Neural crest cell (in vitro differentiated cells): Measurements from ENCODE around the gene CKB. TPM values are rescaled to one million over a fixed set of nuclear protein-coding genes. Genes with fewer than 3 reads are reported as not detected.

Experiments used
- DNase-seq: peaks from one replicate; pipeline ENCODE4 v3.0.0; 2021; ENCODE audit warnings: low read depth, mixed read lengths, low spot score
- H3K27ac Mint-ChIP-seq: one replicate; pipeline ENCODE4 v1.8.0; 2021; ENCODE audit warnings: mild to moderate bottlenecking, mixed read lengths; ENCODE audit not compliant: unreplicated experiment
- H3K27me3 Mint-ChIP-seq: 2 replicates; pipeline ENCODE4 v1.8.0; 2021; ENCODE audit warnings: low read depth, mild to moderate bottlenecking, mixed read lengths
- H3K36me3 Mint-ChIP-seq: 2 replicates; pipeline ENCODE4 v1.8.0; 2021; ENCODE audit warnings: low read depth, mild to moderate bottlenecking, mixed read lengths
- H3K4me1 Mint-ChIP-seq: 2 replicates; pipeline ENCODE4 v1.8.0; 2021; ENCODE audit warnings: mixed read lengths
- H3K4me3 Mint-ChIP-seq: one replicate; pipeline ENCODE4 v1.8.0; 2021; ENCODE audit warnings: mild to moderate bottlenecking, mixed read lengths
- H3K9me3 Mint-ChIP-seq: 2 replicates; pipeline ENCODE4 v1.8.0; 2021; ENCODE audit warnings: mixed read lengths
- total RNA-seq: library from RNA; stranded (reverse); gene quantifications from 2 replicates; pipeline ENCODE4 v1.2.1, GENCODE V29; 2021
- TF ChIP-seq, protein P1 (sequence below): fragments of 200-600 bp; sonication (generic); conservative IDR thresholded peaks from 2 replicates; pipeline ENCODE4 v1.5.0; 2021; ENCODE audit warnings: antibody characterized with exemption, mild to moderate bottlenecking

CKB gene
- total RNA-seq, 1 donor from 2014 or later, result 996 TPM

DNA sequence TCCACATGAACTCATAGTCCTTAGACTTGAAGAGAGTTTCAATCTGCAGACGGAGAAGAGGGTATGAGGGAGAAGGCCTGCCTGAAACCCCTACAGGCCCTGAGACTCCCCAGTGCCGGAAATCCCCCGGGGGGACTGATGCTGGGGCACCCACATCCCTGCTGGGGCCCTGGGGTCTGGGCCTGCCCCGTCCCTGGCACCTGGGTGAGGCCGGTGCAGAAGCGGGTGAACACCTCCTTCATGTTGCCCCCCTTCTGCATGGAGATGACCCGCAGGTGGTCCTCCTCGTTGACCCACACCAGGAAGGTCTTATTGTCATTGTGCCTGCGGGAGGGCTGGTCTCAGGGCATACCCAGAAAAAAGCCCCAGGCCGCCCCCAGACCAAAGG, 2.4 kb downstream of the CKB start:
- Mint-ChIP-seq H3K4me1 (peaks cover 30% of the 10 kb centered on the region), H3K27ac (no peak overlapping the region), H3K4me3 (peak overlapping the region; percentile 91), H3K36me3 (peaks cover 8% of the 10 kb centered on the region), H3K27me3 (peaks cover 36% of the 10 kb centered on the region), H3K9me3 (no peaks in the 10 kb centered on the region)
- TF ChIP-seq, protein P1, sequence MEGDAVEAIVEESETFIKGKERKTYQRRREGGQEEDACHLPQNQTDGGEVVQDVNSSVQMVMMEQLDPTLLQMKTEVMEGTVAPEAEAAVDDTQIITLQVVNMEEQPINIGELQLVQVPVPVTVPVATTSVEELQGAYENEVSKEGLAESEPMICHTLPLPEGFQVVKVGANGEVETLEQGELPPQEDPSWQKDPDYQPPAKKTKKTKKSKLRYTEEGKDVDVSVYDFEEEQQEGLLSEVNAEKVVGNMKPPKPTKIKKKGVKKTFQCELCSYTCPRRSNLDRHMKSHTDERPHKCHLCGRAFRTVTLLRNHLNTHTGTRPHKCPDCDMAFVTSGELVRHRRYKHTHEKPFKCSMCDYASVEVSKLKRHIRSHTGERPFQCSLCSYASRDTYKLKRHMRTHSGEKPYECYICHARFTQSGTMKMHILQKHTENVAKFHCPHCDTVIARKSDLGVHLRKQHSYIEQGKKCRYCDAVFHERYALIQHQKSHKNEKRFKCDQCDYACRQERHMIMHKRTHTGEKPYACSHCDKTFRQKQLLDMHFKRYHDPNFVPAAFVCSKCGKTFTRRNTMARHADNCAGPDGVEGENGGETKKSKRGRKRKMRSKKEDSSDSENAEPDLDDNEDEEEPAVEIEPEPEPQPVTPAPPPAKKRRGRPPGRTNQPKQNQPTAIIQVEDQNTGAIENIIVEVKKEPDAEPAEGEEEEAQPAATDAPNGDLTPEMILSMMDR, result no peak
- no peak for DNase-seq

GRCh38 chr14:103519837-103520212, 2.8 kb downstream of the CKB start:
- peak overlapping the region; percentile 91 for H3K4me3 Mint-ChIP-seq
- peak overlapping the region; percentile 86 for H3K27ac Mint-ChIP-seq
- H3K4me1 Mint-ChIP-seq, result peaks cover 30% of the 10 kb centered on the region
- no peaks in the 10 kb centered on the region for H3K9me3 Mint-ChIP-seq
- H3K36me3 Mint-ChIP-seq, result peaks cover 8% of the 10 kb centered on the region
- TF ChIP-seq, protein P1, result no peak
- DNase-seq, result no peak
- peaks cover 33% of the 10 kb centered on the region for H3K27me3 Mint-ChIP-seq

DNA sequence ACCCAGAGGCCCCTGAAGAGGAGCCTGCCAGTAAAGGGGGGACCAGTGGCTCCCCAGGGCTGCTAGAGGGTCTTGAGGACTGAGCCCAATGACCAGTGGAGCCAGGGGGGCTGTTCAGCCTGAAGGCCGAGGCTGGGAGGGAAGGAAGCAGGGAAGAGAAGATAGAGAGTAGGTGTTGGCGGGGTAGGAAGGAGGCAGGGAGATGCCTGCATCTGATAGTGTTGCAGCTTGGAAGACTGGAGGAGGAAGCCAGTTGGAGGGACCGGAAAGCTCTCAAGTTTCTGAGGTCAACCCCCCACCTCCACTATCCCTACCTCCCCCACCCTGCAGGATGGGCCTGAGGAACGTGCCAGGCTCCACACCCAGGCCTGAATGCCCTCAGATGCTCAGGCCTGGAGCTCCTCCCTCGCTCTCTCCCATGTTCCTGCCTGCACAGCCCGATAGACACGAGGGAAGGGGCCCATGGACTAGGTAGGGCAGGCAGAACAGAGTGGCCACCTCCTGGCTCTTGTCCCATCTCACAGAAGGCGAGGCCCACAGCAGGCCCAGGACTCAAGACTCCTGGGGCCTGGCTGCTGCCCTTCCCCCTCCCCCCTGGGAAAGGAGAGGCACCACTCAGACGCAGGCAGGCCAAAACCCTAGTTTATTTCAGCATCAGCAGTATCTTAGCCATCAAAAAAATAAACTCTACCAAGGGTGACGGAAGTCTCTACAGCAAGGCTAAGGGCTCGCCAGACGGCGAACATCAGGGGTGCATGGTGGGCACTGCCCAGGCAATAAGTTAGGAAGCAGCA, 3.4 kb downstream of the CKB start:
- TF ChIP-seq, protein P1, result no peak
- Mint-ChIP-seq H3K4me3 (peak overlapping the region; percentile 91), H3K27me3 (peaks cover 33% of the 10 kb centered on the region), H3K27ac (peak overlapping the region; percentile 86), H3K9me3 (no peaks in the 10 kb centered on the region), H3K36me3 (peaks cover 8% of the 10 kb centered on the region), H3K4me1 (peaks cover 34% of the 10 kb centered on the region)
- no peak for DNase-seq

GRCh38 chr14:103518422-103519042, 4.1 kb downstream of the CKB start:
- DNase-seq, result peak; percentile 67
- Mint-ChIP-seq H3K36me3 (peaks cover 8% of the 10 kb centered on the region), H3K4me1 (peaks cover 28% of the 10 kb centered on the region), H3K27ac (no peak overlapping the region), H3K4me3 (peak overlapping the region; percentile 91), H3K9me3 (no peaks in the 10 kb centered on the region), H3K27me3 (peaks cover 27% of the 10 kb centered on the region)
- TF ChIP-seq, protein P1, result peak; percentile 86

- TF ChIP-seq, protein P1, result no peak
- H3K27me3 Mint-ChIP-seq, result peaks cover 23% of the 10 kb centered on the region
- no peaks in the 10 kb centered on the region for H3K9me3 Mint-ChIP-seq
- peaks cover 8% of the 10 kb centered on the region for H3K36me3 Mint-ChIP-seq
- H3K27ac Mint-ChIP-seq, result no peak overlapping the region
- peaks cover 26% of the 10 kb centered on the region for H3K4me1 Mint-ChIP-seq
- no peak for DNase-seq
- peak overlapping the region; percentile 91 for H3K4me3 Mint-ChIP-seq
Observed at GRCh38 chr14:103517721-103518421, 4.8 kb downstream of the CKB start.
